ENCODE measurements around the gene RNFT2.

RNFT2 gene

GRCh38 chr12:116709768-116710167, 28.3 kb upstream of the RNFT2 start:
- no peak for DNase-seq (ENCODE audit: low read depth in 2 of 2)

GRCh38 chr12:116710370-116711150, 27.6 kb upstream of the RNFT2 start:
- no peak for DNase-seq (ENCODE audit: low read depth in 2 of 2)

- DNase-seq (ENCODE audit: low read depth in 2 of 2) = no peak
Measured at GRCh38 chr12:116712458-116713303, 25.4 kb upstream of the RNFT2 start.

- DNase-seq (ENCODE audit: low read depth in 2 of 2) = no peak
Measured at GRCh38 chr12:116713527-116713926, 24.6 kb upstream of the RNFT2 start.

- no peak for DNase-seq (ENCODE audit: low read depth in 2 of 2)
Measured at GRCh38 chr12:116714175-116714574, 23.9 kb upstream of the RNFT2 start.

- no peak for DNase-seq (ENCODE audit: low read depth in 2 of 2)
Measured at GRCh38 chr12:116717466-116718437, 20.4 kb upstream of the RNFT2 start.

GRCh38 chr12:116718655-116719454, 19.3 kb upstream of the RNFT2 start:
- DNase-seq (ENCODE audit: low read depth in 2 of 2) = no peak

GRCh38 chr12:116719731-116720528, 18.2 kb upstream of the RNFT2 start:
- DNase-seq (ENCODE audit: low read depth in 2 of 2) = no peak

GRCh38 chr12:116722245-116722644, 15.9 kb upstream of the RNFT2 start:
- no peak for DNase-seq (ENCODE audit: low read depth in 2 of 2)

- DNase-seq (ENCODE audit: low read depth in 2 of 2) = no peak
Measured at GRCh38 chr12:116726694-116727093, 11.4 kb upstream of the RNFT2 start.

- no peak for DNase-seq (ENCODE audit: low read depth in 2 of 2)
Measured at GRCh38 chr12:116727261-116727660, 10.9 kb upstream of the RNFT2 start.

- no peak for DNase-seq (ENCODE audit: low read depth in 2 of 2)
Measured at GRCh38 chr12:116727891-116728290, 10.2 kb upstream of the RNFT2 start.

- DNase-seq (ENCODE audit: low read depth in 2 of 2) = no peak
Measured at GRCh38 chr12:116731801-116732200, 6.3 kb upstream of the RNFT2 start.

- DNase-seq (ENCODE audit: low read depth in 2 of 2) = no peak
Measured at GRCh38 chr12:116734156-116734768, 3.9 kb upstream of the RNFT2 start.

GRCh38 chr12:116735084-116735483, 3.0 kb upstream of the RNFT2 start:
- DNase-seq (ENCODE audit: low read depth in 2 of 2) = no peak

- no peak for DNase-seq (ENCODE audit: low read depth in 2 of 2)
Measured at GRCh38 chr12:116735951-116736599, 2.0 kb upstream of the RNFT2 start.

- no peak for DNase-seq (ENCODE audit: low read depth in 2 of 2)
Measured at GRCh38 chr12:116736962-116737773, 947 bp upstream of the RNFT2 start.

- DNase-seq (ENCODE audit: low read depth in 2 of 2) = no peak
Measured at GRCh38 chr12:116739381-116739887, 1.3 kb downstream of the RNFT2 start.
